Dendritic cell treated with granulocyte-macrophage colony-stimulating factor and Interleukin-4, amounts not matched to agents 40 ng/mL and 50 ng/mL, for 4 days (primary cell): ENCODE results near the gene AGRN.
"Not testable (repeated sequence)": the region's sequence is repeated elsewhere in the genome, so short reads cannot be mapped to it uniquely, and the experiment has no call there.

Source experiments
- H3K27ac Mint-ChIP-seq: one replicate; pipeline ENCODE4 v1.8.0; 2022; ENCODE audit warnings: mild to moderate bottlenecking, mixed read lengths
- H3K27me3 Mint-ChIP-seq: one replicate; pipeline ENCODE4 v1.8.0; 2022; ENCODE audit warnings: mild to moderate bottlenecking, mixed read lengths
- H3K36me3 Mint-ChIP-seq: one replicate; pipeline ENCODE4 v1.8.0; 2022; ENCODE audit warnings: low read depth, mixed read lengths
- H3K4me1 Mint-ChIP-seq: one replicate; pipeline ENCODE4 v1.8.0; 2022; ENCODE audit warnings: low read depth, mixed read lengths
- H3K4me3 Mint-ChIP-seq: one replicate; pipeline ENCODE4 v1.8.0; 2022; ENCODE audit warnings: mild to moderate bottlenecking, moderate library complexity, mixed read lengths
- H3K9me3 Mint-ChIP-seq: one replicate; pipeline ENCODE4 v1.8.0; 2022; ENCODE audit warnings: mixed read lengths
- intact Hi-C: fragments of 100-400 bp; cut with micrococcal nuclease; formaldehyde crosslinking; loops from one replicate; pipeline ENCODE4 v1.15.0; 2022

The AGRN gene

GRCh38 chr1:1013922-1014648 lies 5.8 kb upstream of the AGRN start:
- peak overlapping the region; percentile 87 for H3K27ac Mint-ChIP-seq
- peaks cover 8% of the 10 kb centered on the region for H3K36me3 Mint-ChIP-seq
- intact Hi-C loops: no loop called here
- H3K27me3 Mint-ChIP-seq: peaks cover 14% of the 10 kb centered on the region
- H3K4me3 Mint-ChIP-seq: peak overlapping the region; percentile 78
- H3K9me3 Mint-ChIP-seq: no peaks in the 10 kb centered on the region
- peaks cover 20% of the 10 kb centered on the region for H3K4me1 Mint-ChIP-seq

GRCh38 chr1:1014799-1015681 lies 4.9 kb upstream of the AGRN start:
- Mint-ChIP-seq H3K9me3 (no peaks in the 10 kb centered on the region), H3K4me1 (peaks cover 17% of the 10 kb centered on the region), H3K4me3 (no peak overlapping the region), H3K27ac (no peak overlapping the region), H3K36me3 (peaks cover 8% of the 10 kb centered on the region), H3K27me3 (peaks cover 11% of the 10 kb centered on the region)
- intact Hi-C loops: no loop called here

GRCh38 chr1:1017397-1018320 lies 2.3 kb upstream of the AGRN start:
- H3K27me3 Mint-ChIP-seq: peaks cover 21% of the 10 kb centered on the region

DNA sequence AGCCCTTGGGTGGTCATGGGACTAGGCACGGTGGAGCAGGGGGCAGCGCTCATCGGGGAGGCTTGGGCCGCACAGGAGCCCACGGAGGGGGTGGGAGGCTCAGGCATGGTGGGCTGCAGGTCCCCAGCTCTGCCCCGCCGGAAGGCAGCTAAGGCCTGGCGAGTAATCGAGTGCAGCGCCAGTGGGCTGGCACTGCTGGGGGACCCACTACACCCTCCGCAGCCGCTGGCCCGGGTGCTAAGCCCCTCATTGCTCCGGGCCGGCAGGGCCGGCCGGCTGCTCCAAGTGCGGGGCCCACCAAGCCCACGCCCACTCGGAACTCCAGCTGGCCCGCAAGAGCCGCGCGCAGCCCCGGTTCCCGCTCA lies 1.6 kb upstream of the AGRN start:
- intact Hi-C loops: not testable (repeated sequence)
- H3K4me1 Mint-ChIP-seq: peaks cover 41% of the 10 kb centered on the region

More at GRCh38 chr1:1017397-1018320, 2.3 kb upstream of the AGRN start:
- H3K4me1 Mint-ChIP-seq: peaks cover 35% of the 10 kb centered on the region
- intact Hi-C loops, H3K9me3 Mint-ChIP-seq, H3K4me3 Mint-ChIP-seq, H3K27ac Mint-ChIP-seq: not testable (repeated sequence)
- peaks cover 16% of the 10 kb centered on the region for H3K36me3 Mint-ChIP-seq

GRCh38 chr1:1019122-1019999 lies 559 bp upstream of the AGRN start:
- intact Hi-C loops: no loop called here
- H3K36me3 Mint-ChIP-seq: peaks cover 21% of the 10 kb centered on the region
- no peaks in the 10 kb centered on the region for H3K9me3 Mint-ChIP-seq
- peaks cover 36% of the 10 kb centered on the region for H3K27me3 Mint-ChIP-seq
- H3K27ac Mint-ChIP-seq: peak overlapping the region; percentile 13
- H3K4me3 Mint-ChIP-seq: peak overlapping the region; percentile 66
- peaks cover 31% of the 10 kb centered on the region for H3K4me1 Mint-ChIP-seq

More for the DNA sequence above, 1.6 kb upstream of the AGRN start:
- peaks cover 27% of the 10 kb centered on the region for H3K27me3 Mint-ChIP-seq
- peaks cover 19% of the 10 kb centered on the region for H3K36me3 Mint-ChIP-seq
- not testable (repeated sequence) for H3K4me3 Mint-ChIP-seq, H3K27ac Mint-ChIP-seq, H3K9me3 Mint-ChIP-seq

GRCh38 chr1:1020415-1021009 lies 592 bp downstream of the AGRN start:
- Mint-ChIP-seq H3K36me3 (peaks cover 25% of the 10 kb centered on the region), H3K9me3 (no peaks in the 10 kb centered on the region), H3K27me3 (peaks cover 41% of the 10 kb centered on the region), H3K4me3 (peak overlapping the region; percentile 78), H3K4me1 (peaks cover 25% of the 10 kb centered on the region), H3K27ac (peak overlapping the region; percentile 67)
- intact Hi-C loops: no loop called here

DNA sequence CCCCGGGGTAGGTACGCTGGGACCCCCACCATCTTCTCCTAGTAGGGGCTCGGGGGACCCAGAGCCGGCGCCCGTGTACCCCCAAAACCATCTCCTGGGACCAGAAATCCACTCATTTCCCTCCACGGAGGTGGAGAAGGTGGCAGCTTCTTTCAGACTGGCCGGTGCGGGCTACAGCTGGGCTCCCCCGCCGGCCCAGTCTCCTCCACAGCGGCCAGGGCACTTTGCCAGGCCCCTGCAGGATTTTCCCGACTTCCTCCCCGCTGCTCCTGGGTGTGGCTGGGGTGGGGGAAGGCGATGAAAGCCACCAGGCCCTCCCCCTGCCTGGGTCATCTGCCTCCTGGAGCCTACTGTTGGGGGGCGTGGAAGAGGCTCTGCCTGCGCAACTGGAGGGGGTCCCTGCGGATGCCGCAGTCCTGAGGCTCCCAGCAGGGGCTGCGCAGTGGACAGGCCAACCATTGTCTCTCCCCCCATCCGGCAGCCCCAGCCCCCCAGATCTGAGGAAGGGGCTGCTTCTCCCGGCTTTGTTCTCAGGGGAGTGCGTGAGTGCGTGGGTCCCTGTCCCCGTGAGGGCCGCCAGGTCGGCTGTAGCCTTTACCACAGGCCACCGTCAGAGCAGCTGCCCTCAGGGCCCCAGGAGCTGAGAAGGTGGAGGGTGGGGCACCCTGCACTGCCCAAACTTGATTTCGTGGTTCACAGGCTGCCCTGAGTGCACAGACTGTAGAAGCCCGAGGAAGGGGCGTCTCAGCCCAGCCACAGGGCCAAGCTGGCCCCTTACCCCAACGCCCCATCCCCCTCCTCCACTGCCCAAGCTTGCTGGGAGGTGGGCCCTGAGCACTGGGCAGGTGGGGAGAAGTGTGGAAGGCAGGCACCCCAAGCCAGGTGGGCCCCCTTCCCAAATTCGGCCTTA lies 1.3 kb downstream of the AGRN start:
- Mint-ChIP-seq H3K9me3 (no peaks in the 10 kb centered on the region), H3K27ac (peak overlapping the region; percentile 67), H3K4me1 (peaks cover 32% of the 10 kb centered on the region), H3K27me3 (peaks cover 49% of the 10 kb centered on the region), H3K36me3 (peaks cover 32% of the 10 kb centered on the region), H3K4me3 (peak overlapping the region; percentile 78)
- intact Hi-C loops: no loop called here

GRCh38 chr1:1021920-1022259 lies 2.0 kb downstream of the AGRN start:
- peaks cover 35% of the 10 kb centered on the region for H3K36me3 Mint-ChIP-seq
- peaks cover 54% of the 10 kb centered on the region for H3K27me3 Mint-ChIP-seq
- no peaks in the 10 kb centered on the region for H3K9me3 Mint-ChIP-seq
- peaks cover 32% of the 10 kb centered on the region for H3K4me1 Mint-ChIP-seq
- no peak overlapping the region for H3K4me3 Mint-ChIP-seq
- intact Hi-C loops: no loop called here
- H3K27ac Mint-ChIP-seq: peak overlapping the region; percentile 67

DNA sequence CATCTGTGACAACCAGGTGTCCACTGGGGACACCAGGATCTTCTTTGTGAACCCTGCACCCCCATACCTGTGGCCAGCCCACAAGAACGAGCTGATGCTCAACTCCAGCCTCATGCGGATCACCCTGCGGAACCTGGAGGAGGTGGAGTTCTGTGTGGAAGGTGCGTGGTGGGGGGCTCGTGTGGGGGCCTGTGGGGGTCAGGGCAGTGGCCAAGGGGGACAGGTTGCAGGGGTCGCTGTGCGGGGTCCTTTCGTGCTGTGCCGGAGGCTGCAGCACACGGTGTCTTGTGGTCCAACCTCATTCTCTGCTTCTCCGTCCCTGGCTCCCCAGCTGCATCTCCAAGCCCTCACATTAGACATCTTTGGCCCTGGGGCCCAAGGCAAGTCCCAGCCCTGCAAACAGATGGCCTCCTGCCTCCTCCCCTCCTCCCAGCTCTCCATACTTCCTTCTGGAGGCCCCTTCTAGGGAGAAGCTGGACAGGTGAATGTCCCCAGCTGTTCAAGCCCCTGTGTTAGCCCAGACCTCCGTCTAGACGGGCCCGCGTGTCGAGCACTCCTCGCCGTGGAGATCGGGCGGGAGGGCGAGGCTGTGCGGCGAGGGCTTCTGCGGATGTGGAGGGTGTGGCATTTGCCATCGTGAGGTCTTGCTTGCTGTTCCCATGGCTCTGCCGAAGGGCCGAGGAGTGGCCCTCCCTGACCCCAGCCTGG lies 2.5 kb downstream of the AGRN start:
- peak overlapping the region; percentile 2 for H3K4me3 Mint-ChIP-seq
- H3K27ac Mint-ChIP-seq: peak overlapping the region; percentile 67
- intact Hi-C loops: no loop called here
- peaks cover 40% of the 10 kb centered on the region for H3K36me3 Mint-ChIP-seq
- H3K27me3 Mint-ChIP-seq: peaks cover 57% of the 10 kb centered on the region
- H3K9me3 Mint-ChIP-seq: no peaks in the 10 kb centered on the region
- H3K4me1 Mint-ChIP-seq: peaks cover 32% of the 10 kb centered on the region

DNA sequence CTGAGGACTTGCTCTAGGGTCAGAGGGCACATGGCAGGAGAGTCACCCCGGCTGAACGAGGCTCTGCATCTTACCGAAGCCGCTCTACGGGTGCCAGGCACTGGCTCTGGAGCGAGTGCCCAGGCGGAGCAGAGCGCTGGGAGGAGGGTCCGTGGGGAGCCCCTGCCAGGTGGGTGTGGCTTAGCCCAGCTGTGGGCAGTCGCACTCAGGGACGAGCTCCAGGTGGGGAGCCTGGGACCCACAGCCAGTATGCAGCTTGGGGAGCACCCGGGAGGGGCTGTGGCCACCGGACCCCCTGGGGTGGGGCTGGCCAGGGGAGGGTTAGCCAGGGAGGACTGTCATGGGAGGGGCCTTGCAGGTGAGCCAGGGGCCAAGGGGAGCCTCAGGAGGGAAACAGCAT lies 3.8 kb downstream of the AGRN start:
- H3K36me3 Mint-ChIP-seq: peaks cover 46% of the 10 kb centered on the region
- intact Hi-C loops: no loop called here
- H3K4me3 Mint-ChIP-seq: no peak overlapping the region
- no peaks in the 10 kb centered on the region for H3K9me3 Mint-ChIP-seq
- H3K4me1 Mint-ChIP-seq: peaks cover 32% of the 10 kb centered on the region
- H3K27ac Mint-ChIP-seq: no peak overlapping the region
- peaks cover 59% of the 10 kb centered on the region for H3K27me3 Mint-ChIP-seq

DNA sequence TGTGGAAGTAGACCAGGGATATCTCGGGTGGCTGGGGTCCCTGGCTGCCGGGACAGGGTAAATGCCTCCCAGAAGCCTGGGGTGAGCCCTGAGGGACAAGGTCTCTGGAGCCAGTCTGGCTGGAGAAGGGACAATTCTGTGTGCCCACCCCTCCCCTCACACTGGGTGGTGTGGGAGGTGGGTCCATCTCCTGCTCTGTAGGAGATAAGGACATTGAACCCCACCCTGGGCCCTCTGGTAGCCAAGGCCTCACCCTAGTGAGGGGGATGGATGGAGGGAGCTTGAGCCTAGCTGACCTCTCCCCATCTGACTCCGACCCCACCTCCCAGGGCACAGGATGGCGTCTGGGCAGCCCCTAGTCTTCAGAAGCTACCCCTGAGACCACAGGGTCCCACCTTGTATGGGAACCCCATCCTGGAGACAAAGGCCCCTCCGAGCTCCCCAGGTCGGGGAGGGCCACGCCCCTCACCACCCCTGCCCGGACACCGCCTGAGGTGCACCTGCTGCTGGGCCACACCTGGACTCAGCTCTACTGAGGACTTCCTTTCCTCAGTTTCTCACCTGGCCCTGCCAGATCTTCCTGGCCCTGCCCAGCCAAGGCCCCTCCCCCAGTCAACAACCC lies 4.3 kb downstream of the AGRN start:
- H3K9me3 Mint-ChIP-seq: no peaks in the 10 kb centered on the region
- no peak overlapping the region for H3K4me3 Mint-ChIP-seq
- no peak overlapping the region for H3K27ac Mint-ChIP-seq
- H3K36me3 Mint-ChIP-seq: peaks cover 46% of the 10 kb centered on the region
- peaks cover 59% of the 10 kb centered on the region for H3K27me3 Mint-ChIP-seq
- H3K4me1 Mint-ChIP-seq: peaks cover 32% of the 10 kb centered on the region
- intact Hi-C loops: no loop called here
